Measurements from ENCODE around the gene ADPRHL1. TPM values are rescaled to one million over a fixed set of nuclear protein-coding genes. Genes with fewer than 3 reads are reported as not detected.

Gene ADPRHL1
- polyA plus RNA-seq, 1 donor (not counting 4 experiments of a cell fraction or from before 2014, with no cell fraction given) = 1.2 TPM

GRCh38 chr13:113400621-113401451 lies 52.5 kb downstream of the ADPRHL1 start:
- Histone ChIP-seq H4K20me1 (ENCODE audit: control insufficient read depth, extremely low read depth, insufficient read depth, low read length) (no peaks in the 10 kb centered on the region), H3K4me2 (ENCODE audit: control insufficient read depth, extremely low read depth, insufficient read depth, low read depth, low read length) (no peak overlapping the region), H3K4me3 (ENCODE audit: control insufficient read depth in 2 of 3, extremely low read depth in 1 of 3, insufficient read depth in 2 of 3, low read depth in 1 of 3, low read length in 3 of 3) (no peak overlapping the region), H3K9me3 (ENCODE audit: control insufficient read depth, low read depth, low read length) (no peaks in the 10 kb centered on the region), H3K4me1 (ENCODE audit: control insufficient read depth, extremely low read depth, insufficient read depth, low read length) (no peaks in the 10 kb centered on the region), H3K9me1 (ENCODE audit: control insufficient read depth, extremely low read depth, insufficient read depth, low read length) (no peaks in the 10 kb centered on the region), H3K36me3 (ENCODE audit: control insufficient read depth in 2 of 2, extremely low read depth in 1 of 2, insufficient read depth in 2 of 2, low read length in 2 of 2) (no peaks in the 10 kb centered on the region), H3K79me2 (ENCODE audit: control insufficient read depth, insufficient read depth, low read length) (no peaks in the 10 kb centered on the region), H2AFZ (ENCODE audit: control insufficient read depth, low read length) (no peak overlapping the region), H3K9ac (ENCODE audit: control insufficient read depth, extremely low read depth, insufficient read depth, low read length) (no peak overlapping the region), H3K27ac (ENCODE audit: control insufficient read depth, insufficient read depth, low read length) (no peak overlapping the region), H3K27me3 (ENCODE audit: control insufficient read depth, extremely low read depth, insufficient read depth, low read length) (peaks cover 34% of the 10 kb centered on the region)
- DNase-seq (ENCODE audit: low read depth, low spot score) = no peak
- TF ChIP-seq CTCF (optimal IDR thresholded peaks at IDR 0.05 in 1 of 3, IDR thresholded peaks at IDR 0.05 in 1 of 3, conservative IDR thresholded peaks at IDR 0.05 in 1 of 3; ENCODE audit: extremely low read depth in 1 of 3, insufficient read depth in 2 of 3, low read length in 3 of 3) (no peak), EZH2 (IDR thresholded peaks at IDR 0.05; ENCODE audit: low read length) (no peak)
- dilution Hi-C loops (cut with MboI; ENCODE audit: extremely low pct_ligation_motif_present, low sequenced_read_pairs) = no loop called here
- FAIRE-seq = no peak

- Histone ChIP-seq H3K79me2 (ENCODE audit: control insufficient read depth, insufficient read depth, low read length) (no peaks in the 10 kb centered on the region), H3K9me3 (ENCODE audit: control insufficient read depth, low read depth, low read length) (no peaks in the 10 kb centered on the region), H3K27ac (ENCODE audit: control insufficient read depth, insufficient read depth, low read length) (no peak overlapping the region), H3K4me2 (ENCODE audit: control insufficient read depth, extremely low read depth, insufficient read depth, low read depth, low read length) (no peak overlapping the region), H3K36me3 (ENCODE audit: control insufficient read depth in 2 of 2, extremely low read depth in 1 of 2, insufficient read depth in 2 of 2, low read length in 2 of 2) (no peaks in the 10 kb centered on the region), H4K20me1 (ENCODE audit: control insufficient read depth, extremely low read depth, insufficient read depth, low read length) (no peaks in the 10 kb centered on the region), H3K4me3 (ENCODE audit: control insufficient read depth in 2 of 3, extremely low read depth in 1 of 3, insufficient read depth in 2 of 3, low read depth in 1 of 3, low read length in 3 of 3) (no peak overlapping the region), H3K9me1 (ENCODE audit: control insufficient read depth, extremely low read depth, insufficient read depth, low read length) (no peaks in the 10 kb centered on the region), H3K27me3 (ENCODE audit: control insufficient read depth, extremely low read depth, insufficient read depth, low read length) (peaks cover 28% of the 10 kb centered on the region), H2AFZ (ENCODE audit: control insufficient read depth, low read length) (no peak overlapping the region), H3K9ac (ENCODE audit: control insufficient read depth, extremely low read depth, insufficient read depth, low read length) (no peak overlapping the region), H3K4me1 (ENCODE audit: control insufficient read depth, extremely low read depth, insufficient read depth, low read length) (no peaks in the 10 kb centered on the region)
- no peak for FAIRE-seq
- TF ChIP-seq EZH2 (IDR thresholded peaks at IDR 0.05; ENCODE audit: low read length) (no peak), CTCF (optimal IDR thresholded peaks at IDR 0.05 in 1 of 3, IDR thresholded peaks at IDR 0.05 in 1 of 3, conservative IDR thresholded peaks at IDR 0.05 in 1 of 3; ENCODE audit: extremely low read depth in 1 of 3, insufficient read depth in 2 of 3, low read length in 3 of 3) (no peak)
- DNase-seq (ENCODE audit: low read depth, low spot score) = no peak
- dilution Hi-C loops (cut with MboI; ENCODE audit: extremely low pct_ligation_motif_present, low sequenced_read_pairs) = no loop called here
Measured at GRCh38 chr13:113399755-113400149, 53.5 kb downstream of the ADPRHL1 start.

Data from keratinocyte (primary cell).